Measurements from ENCODE around the gene LRRC34. TPM values are rescaled to one million over a fixed set of nuclear protein-coding genes. Genes with fewer than 3 reads are reported as not detected.

The LRRC34 gene
- total and polyA plus RNA-seq, 9 of the 15 experiments (the other 6 are each of a cell fraction or from before 2014, with no cell fraction given), result 0.17 to 0.30 TPM; not detected in 7

DNA sequence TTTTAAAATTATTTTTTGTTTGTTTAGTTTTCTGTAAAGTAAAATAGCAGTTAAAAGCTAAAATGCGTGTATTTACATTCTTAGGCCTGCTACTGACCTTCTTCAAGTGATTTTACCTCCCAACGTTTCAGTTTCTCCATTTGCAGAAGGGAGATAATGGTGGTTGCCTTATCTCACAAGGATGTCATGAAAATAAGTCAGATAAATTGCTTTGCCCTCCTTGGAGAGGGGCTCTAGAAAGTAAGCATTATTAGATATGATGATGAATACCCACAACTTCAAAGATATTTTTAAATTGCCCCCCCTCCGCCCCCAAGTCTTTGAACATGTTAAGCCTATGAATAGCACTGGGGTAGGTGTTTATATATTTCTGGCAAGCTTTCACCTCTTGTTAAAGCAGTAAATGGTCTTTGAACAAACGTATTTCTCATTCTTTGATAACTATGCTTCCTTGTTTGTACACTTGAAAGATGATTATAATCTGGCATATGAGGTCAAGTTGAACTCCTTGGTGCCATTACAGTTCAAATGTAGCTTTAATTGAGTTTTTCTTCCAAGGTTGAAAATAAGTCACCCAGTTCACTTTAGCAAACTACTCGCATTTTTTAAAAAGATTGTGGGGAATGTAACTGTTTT is 54.2 kb downstream of the LRRC34 start (continued):
- TF ChIP-seq ZNF766 (CRISPR knock-in tag; conservative IDR thresholded peaks at IDR 0.05) (0 out of 2 replicates have a peak, but pooled peaks have one; percentile 50), ZNF311 (CRISPR knock-in tag; IDR thresholded peaks at IDR 0.05) (0 out of 2 replicates have a peak, but pooled peaks have one; percentile 30), KLF16 (IDR thresholded peaks at IDR 0.05) (0 out of 2 replicates have a peak, but pooled peaks have one; percentile 39), EHMT2 (IDR thresholded peaks at IDR 0.05) (peak; percentile 73; the same call in 1 of the 2 replicates), TEAD4 (IDR thresholded peaks at IDR 0.05; ENCODE audit: low read length) (peak; percentile 72), TEAD4 (CRISPR knock-in tag; IDR thresholded peaks at IDR 0.05; ENCODE audit: borderline replicate concordance) (no peak), CC2D1A (IDR thresholded peaks at IDR 0.05) (0 out of 2 replicates have a peak, but pooled peaks have one; percentile 13), YY1 (IDR thresholded peaks at IDR 0.05; ENCODE audit: borderline replicate concordance in 1 of 3, control insufficient read depth in 1 of 3, extremely low read depth in 1 of 3, insufficient read depth in 3 of 3, insufficient read length in 1 of 3, insufficient replicate concordance in 2 of 3, low read depth in 1 of 3, low read length in 2 of 3) (peak in 1 of 3 experiments; percentile 38), CXXC5 (CRISPR knock-in tag; IDR thresholded peaks at IDR 0.05) (peak; percentile 36; the same call in 1 of the 2 replicates), MEF2D (tag; conservative IDR thresholded peaks at IDR 0.05; ENCODE audit: low read depth) (0 out of 2 replicates have a peak, but pooled peaks have one; percentile 17), NR2C1 (IDR thresholded peaks at IDR 0.05) (0 out of 2 replicates have a peak, but pooled peaks have one; percentile 12), NR2C1 (tag; IDR thresholded peaks at IDR 0.05) (no peak), TCF3 (CRISPR knock-in tag; IDR thresholded peaks at IDR 0.05) (peak; percentile 62; the same call in 1 of the 2 replicates), ARID1B (IDR thresholded peaks at IDR 0.05) (peak; percentile 89), CSDE1 (IDR thresholded peaks at IDR 0.05) (no peak), TCF7L2 (IDR thresholded peaks at IDR 0.05; ENCODE audit: low read depth, low read length) (no peak)
- TF ChIP-seq, protein P1, sequence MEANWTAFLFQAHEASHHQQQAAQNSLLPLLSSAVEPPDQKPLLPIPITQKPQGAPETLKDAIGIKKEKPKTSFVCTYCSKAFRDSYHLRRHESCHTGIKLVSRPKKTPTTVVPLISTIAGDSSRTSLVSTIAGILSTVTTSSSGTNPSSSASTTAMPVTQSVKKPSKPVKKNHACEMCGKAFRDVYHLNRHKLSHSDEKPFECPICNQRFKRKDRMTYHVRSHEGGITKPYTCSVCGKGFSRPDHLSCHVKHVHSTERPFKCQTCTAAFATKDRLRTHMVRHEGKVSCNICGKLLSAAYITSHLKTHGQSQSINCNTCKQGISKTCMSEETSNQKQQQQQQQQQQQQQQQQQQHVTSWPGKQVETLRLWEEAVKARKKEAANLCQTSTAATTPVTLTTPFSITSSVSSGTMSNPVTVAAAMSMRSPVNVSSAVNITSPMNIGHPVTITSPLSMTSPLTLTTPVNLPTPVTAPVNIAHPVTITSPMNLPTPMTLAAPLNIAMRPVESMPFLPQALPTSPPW (CRISPR knock-in tag; IDR thresholded peaks at IDR 0.05), result peak; percentile 57
- TF ChIP-seq, protein P2, sequence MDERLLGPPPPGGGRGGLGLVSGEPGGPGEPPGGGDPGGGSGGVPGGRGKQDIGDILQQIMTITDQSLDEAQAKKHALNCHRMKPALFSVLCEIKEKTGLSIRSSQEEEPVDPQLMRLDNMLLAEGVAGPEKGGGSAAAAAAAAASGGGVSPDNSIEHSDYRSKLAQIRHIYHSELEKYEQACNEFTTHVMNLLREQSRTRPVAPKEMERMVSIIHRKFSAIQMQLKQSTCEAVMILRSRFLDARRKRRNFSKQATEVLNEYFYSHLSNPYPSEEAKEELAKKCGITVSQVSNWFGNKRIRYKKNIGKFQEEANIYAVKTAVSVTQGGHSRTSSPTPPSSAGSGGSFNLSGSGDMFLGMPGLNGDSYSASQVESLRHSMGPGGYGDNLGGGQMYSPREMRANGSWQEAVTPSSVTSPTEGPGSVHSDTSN (CRISPR knock-in tag; IDR thresholded peaks at IDR 0.05; ENCODE audit: low read depth), result no peak
- TF ChIP-seq, protein P2 (tag; conservative IDR thresholded peaks at IDR 0.05; ENCODE audit: low read depth), result peak; percentile 57
- TF ChIP-seq, protein P3, sequence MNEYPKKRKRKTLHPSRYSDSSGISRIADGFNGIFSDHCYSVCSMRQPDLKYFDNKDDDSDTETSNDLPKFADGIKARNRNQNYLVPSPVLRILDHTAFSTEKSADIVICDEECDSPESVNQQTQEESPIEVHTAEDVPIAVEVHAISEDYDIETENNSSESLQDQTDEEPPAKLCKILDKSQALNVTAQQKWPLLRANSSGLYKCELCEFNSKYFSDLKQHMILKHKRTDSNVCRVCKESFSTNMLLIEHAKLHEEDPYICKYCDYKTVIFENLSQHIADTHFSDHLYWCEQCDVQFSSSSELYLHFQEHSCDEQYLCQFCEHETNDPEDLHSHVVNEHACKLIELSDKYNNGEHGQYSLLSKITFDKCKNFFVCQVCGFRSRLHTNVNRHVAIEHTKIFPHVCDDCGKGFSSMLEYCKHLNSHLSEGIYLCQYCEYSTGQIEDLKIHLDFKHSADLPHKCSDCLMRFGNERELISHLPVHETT (CRISPR knock-in tag; conservative IDR thresholded peaks at IDR 0.05 in 1 of 2, IDR thresholded peaks at IDR 0.05 in 1 of 2), result 0 out of 4 replicates have a peak, but pooled peaks of 1 of the 2 experiments have one; percentile 42
- TF ChIP-seq, protein P4, sequence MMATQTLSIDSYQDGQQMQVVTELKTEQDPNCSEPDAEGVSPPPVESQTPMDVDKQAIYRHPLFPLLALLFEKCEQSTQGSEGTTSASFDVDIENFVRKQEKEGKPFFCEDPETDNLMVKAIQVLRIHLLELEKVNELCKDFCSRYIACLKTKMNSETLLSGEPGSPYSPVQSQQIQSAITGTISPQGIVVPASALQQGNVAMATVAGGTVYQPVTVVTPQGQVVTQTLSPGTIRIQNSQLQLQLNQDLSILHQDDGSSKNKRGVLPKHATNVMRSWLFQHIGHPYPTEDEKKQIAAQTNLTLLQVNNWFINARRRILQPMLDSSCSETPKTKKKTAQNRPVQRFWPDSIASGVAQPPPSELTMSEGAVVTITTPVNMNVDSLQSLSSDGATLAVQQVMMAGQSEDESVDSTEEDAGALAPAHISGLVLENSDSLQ (IDR thresholded peaks at IDR 0.05), result peak; percentile 36; the same call in 1 of the 2 replicates
